DOHH2 (cell line): ENCODE data around the gene PIH1D2.

Experiments used
- H3F3A ChIP-seq: fragments of 200-600 bp; sonication (generic), shearing (Covaris generic); 2 replicates; pipeline ENCODE4 v1.6.0; 2016; ENCODE audit warnings: antibody characterized with exemption, mild to moderate bottlenecking; ENCODE audit not compliant: control insufficient read depth, insufficient read depth
- H3K27ac ChIP-seq: fragments of 200-600 bp; sonication (generic); 2 replicates; pipeline ENCODE4 v1.5.1; 2014; ENCODE audit warnings: low read depth, mild to moderate bottlenecking, low read length, moderate library complexity
- H3K27me3 ChIP-seq: fragments of 200-600 bp; sonication (generic); 2 replicates; pipeline ENCODE4 v1.6.1; 2014; ENCODE audit warnings: mild to moderate bottlenecking, low read length, mixed read lengths; ENCODE audit not compliant: control insufficient read depth
- H3K36me3 ChIP-seq: fragments of 200-600 bp; sonication (generic); 2 replicates; pipeline ENCODE4 v1.6.1; 2014; ENCODE audit warnings: mild to moderate bottlenecking, low read length, moderate library complexity, mixed read lengths; ENCODE audit not compliant: control insufficient read depth
- H3K4me1 ChIP-seq: fragments of 200-600 bp; sonication (generic); 2 replicates; pipeline ENCODE4 v1.6.1; 2014; ENCODE audit warnings: mild to moderate bottlenecking, low read length, mixed read lengths; ENCODE audit not compliant: control insufficient read depth
- H3K4me2 ChIP-seq: fragments of 200-600 bp; sonication (generic); 2 replicates; pipeline ENCODE4 v1.6.0; 2014; ENCODE audit warnings: mild to moderate bottlenecking, low read length, moderate library complexity
- H3K4me3 ChIP-seq: fragments of 200-600 bp; sonication (generic); 2 replicates; pipeline ENCODE4 v1.5.1; 2014; ENCODE audit warnings: mild to moderate bottlenecking, low read length, mixed read lengths
- H3K79me2 ChIP-seq: fragments of 200-600 bp; sonication (generic); 2 replicates; pipeline ENCODE4 v1.6.1; 2014; ENCODE audit warnings: mild to moderate bottlenecking, low read length, mixed read lengths; ENCODE audit not compliant: control insufficient read depth
- H3K9me2 ChIP-seq: fragments of 200-600 bp; sonication (generic); replicated peaks from 2 replicates; pipeline ENCODE4 v1.6.1; 2014; ENCODE audit warnings: mild to moderate bottlenecking, low read length, mixed read lengths; ENCODE audit not compliant: control insufficient read depth
- H3K9me3 ChIP-seq: fragments of 200-600 bp; sonication (generic); 2 replicates; pipeline ENCODE4 v1.6.1; 2014; ENCODE audit warnings: antibody characterized with exemption, low read length, mixed read lengths; ENCODE audit not compliant: control insufficient read depth, insufficient read depth
- H4K20me1 ChIP-seq: fragments of 200-600 bp; sonication (generic); 2 replicates; pipeline ENCODE4 v1.6.0; 2014; ENCODE audit warnings: low read depth, mild to moderate bottlenecking, antibody characterized with exemption, low read length, moderate library complexity; ENCODE audit not compliant: control insufficient read depth, insufficient read depth
- EZH2phosphoT487 ChIP-seq: fragments of 200-600 bp; sonication (generic); IDR thresholded peaks from 2 replicates; pipeline ENCODE4 v1.6.1; 2017; ENCODE audit warnings: borderline replicate concordance, mild to moderate bottlenecking, antibody characterized with exemption, low read length, moderate library complexity, mixed read lengths
- TF ChIP-seq, protein P1 (sequence below): fragments of 200-600 bp; sonication (generic); IDR thresholded peaks from one replicate; pipeline ENCODE4 v1.5.1; 2014; ENCODE audit warnings: antibody characterized with exemption, mild to moderate bottlenecking, low read depth, low read length; ENCODE audit not compliant: poor library complexity, severe bottlenecking

The PIH1D2 gene

DNA sequence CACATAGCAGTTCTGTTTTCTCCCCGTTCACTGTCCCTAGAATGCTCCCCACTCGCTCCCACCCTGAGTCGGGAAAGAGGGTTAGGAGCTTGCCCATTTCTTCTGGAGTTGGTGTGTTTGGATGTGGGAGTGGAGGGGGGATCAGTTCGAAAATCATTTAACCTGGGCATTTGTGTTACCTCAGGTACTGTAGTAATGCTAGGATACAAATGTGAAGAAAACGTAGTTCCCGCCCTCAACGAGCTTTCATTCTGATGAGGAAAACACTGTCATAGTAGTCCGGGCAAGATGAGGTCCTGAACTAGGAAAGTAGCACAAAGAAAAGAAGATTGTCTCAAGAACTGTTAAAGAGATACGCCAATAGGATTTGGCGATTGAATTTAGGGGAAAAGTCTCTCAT, 13.4 kb upstream of the PIH1D2 start:
- no peaks in the 10 kb centered on the region for H3K9me2 ChIP-seq
- H3K27ac ChIP-seq: peak overlapping the region; percentile 58
- H3K79me2 ChIP-seq: peaks cover 81% of the 10 kb centered on the region
- no peak for TF ChIP-seq EZH2phosphoT487
- TF ChIP-seq, protein P1, sequence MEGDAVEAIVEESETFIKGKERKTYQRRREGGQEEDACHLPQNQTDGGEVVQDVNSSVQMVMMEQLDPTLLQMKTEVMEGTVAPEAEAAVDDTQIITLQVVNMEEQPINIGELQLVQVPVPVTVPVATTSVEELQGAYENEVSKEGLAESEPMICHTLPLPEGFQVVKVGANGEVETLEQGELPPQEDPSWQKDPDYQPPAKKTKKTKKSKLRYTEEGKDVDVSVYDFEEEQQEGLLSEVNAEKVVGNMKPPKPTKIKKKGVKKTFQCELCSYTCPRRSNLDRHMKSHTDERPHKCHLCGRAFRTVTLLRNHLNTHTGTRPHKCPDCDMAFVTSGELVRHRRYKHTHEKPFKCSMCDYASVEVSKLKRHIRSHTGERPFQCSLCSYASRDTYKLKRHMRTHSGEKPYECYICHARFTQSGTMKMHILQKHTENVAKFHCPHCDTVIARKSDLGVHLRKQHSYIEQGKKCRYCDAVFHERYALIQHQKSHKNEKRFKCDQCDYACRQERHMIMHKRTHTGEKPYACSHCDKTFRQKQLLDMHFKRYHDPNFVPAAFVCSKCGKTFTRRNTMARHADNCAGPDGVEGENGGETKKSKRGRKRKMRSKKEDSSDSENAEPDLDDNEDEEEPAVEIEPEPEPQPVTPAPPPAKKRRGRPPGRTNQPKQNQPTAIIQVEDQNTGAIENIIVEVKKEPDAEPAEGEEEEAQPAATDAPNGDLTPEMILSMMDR: no peak
- H3K4me3 ChIP-seq: peak overlapping the region; percentile 97
- H3K36me3 ChIP-seq: peaks cover 92% of the 10 kb centered on the region
- no peaks in the 10 kb centered on the region for H3K27me3 ChIP-seq
- peak overlapping the region; percentile 98 for H3K4me2 ChIP-seq
- H3F3A ChIP-seq: peaks cover 17% of the 10 kb centered on the region
- H3K9me3 ChIP-seq: no peaks in the 10 kb centered on the region
- H4K20me1 ChIP-seq: no peaks in the 10 kb centered on the region; the same call in 1 of the 2 replicates
- peaks cover 30% of the 10 kb centered on the region for H3K4me1 ChIP-seq

DNA sequence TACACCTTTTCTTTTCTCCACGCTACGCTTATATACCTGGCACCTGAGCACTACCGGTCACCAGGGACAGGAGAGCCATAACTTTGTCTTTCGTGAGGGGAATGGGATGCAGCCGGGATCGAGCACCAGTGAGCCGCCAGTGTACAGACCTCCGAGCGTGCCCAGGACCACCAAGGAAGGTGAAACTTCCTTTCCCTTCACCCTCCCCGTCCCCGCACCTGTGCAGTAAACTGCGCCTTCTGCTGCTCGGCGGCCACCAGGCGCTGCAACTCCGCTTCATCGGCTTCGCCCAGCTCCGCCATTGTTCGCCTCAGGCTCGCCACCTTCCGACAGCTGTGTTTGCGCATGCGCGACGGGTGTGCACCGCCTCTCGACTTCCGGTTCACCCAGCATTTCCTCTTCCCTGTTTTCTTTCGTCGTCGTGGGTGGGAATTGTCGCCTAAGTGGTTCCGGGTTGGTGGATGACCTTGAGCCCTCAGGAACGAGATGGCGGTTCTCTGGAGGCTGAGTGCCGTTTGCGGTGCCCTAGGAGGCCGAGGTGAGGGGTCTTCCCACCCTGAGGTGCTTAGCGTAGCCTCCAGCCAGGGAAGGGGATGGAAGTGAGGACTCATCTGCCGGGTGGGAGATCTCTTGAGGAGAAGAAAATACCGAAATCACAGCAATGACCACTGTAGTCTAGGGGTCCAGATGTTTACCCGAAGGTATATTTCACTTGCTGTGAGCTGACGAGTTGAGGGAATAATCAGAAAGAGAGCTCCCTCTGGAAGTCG, 12.8 kb upstream of the PIH1D2 start, which contains the start of the genes SDHD and TIMM8B:
Gene SDHD (plus strand): TSS at position 452 of the 770 bp plus-strand sequence. CDS start 35 bp downstream, at position 487.
Gene TIMM8B (minus strand): TSS at position 335 of the 770 bp plus-strand sequence. CDS start 33 bp downstream, at position 302.
- peak within 1 kb of the TSS; percentile 58 for H3K27ac ChIP-seq
- peaks cover 81% of the 10 kb centered on the region for H3K79me2 ChIP-seq
- no peaks in the 10 kb centered on the region; the same call in 1 of the 2 replicates for H4K20me1 ChIP-seq
- peak within 1 kb of the TSS; percentile 98 for H3K4me2 ChIP-seq
- H3F3A ChIP-seq: peaks cover 23% of the 10 kb centered on the region
- H3K36me3 ChIP-seq: peaks cover 91% of the 10 kb centered on the region
- H3K4me1 ChIP-seq: peaks cover 30% of the 10 kb centered on the region
- peak within 1 kb of the TSS; percentile 97 for H3K4me3 ChIP-seq
- no peaks in the 10 kb centered on the region for H3K27me3 ChIP-seq
- H3K9me2 ChIP-seq: no peaks in the 10 kb centered on the region
- no peaks in the 10 kb centered on the region for H3K9me3 ChIP-seq
- TF ChIP-seq, protein P1: peak; percentile 39
- TF ChIP-seq EZH2phosphoT487: no peak

DNA sequence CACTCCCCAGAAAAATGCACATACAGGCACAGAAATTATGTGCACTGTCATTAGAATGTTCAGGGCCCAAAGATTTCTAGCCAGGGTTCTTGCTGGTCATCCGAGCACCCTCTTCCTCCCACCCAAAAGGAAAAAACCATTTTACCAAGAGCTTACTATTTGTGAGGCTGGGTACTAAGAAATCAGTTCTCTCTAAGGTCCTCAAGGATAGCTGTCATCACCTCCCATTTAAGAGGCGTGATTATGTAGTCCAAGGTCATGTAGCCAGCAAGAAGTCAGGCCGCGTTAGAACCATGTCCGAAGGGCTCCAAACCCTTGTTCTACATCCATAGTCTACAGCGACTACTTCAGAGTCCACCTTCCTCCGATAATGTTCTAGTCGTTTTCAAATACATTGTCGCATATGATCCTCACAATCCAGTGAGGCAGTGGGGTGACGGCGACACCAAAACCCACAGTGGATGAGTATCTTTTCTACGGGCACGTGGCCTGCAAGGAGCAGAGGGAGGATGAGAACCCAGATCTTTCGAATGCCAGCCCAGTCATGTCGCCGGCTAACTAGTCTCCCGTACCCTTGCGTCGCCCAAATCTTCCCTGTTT, 12.1 kb upstream of the PIH1D2 start:
- peaks cover 80% of the 10 kb centered on the region for H3K79me2 ChIP-seq
- H3K4me3 ChIP-seq: peak overlapping the region; percentile 97
- no peak for TF ChIP-seq EZH2phosphoT487
- TF ChIP-seq, protein P1: no peak
- peak overlapping the region; percentile 98 for H3K4me2 ChIP-seq
- no peaks in the 10 kb centered on the region for H3K27me3 ChIP-seq
- no peaks in the 10 kb centered on the region; the same call in 1 of the 2 replicates for H4K20me1 ChIP-seq
- H3K27ac ChIP-seq: peak overlapping the region; percentile 58
- H3K9me2 ChIP-seq: no peaks in the 10 kb centered on the region
- peaks cover 30% of the 10 kb centered on the region for H3K4me1 ChIP-seq
- peaks cover 88% of the 10 kb centered on the region for H3K36me3 ChIP-seq
- no peaks in the 10 kb centered on the region for H3K9me3 ChIP-seq
- peaks cover 25% of the 10 kb centered on the region for H3F3A ChIP-seq
